GM23338 (cell line): ENCODE data around the gene SIL1. TPM values are rescaled to one million over a fixed set of nuclear protein-coding genes. Genes with fewer than 3 reads are reported as not detected.

ENCODE experiments used
- ATAC-seq: fragments of 200-7000 bp; cut with Tn5 transposase; 3 replicates; pipeline ENCODE4 v1.9.1; 2020
- DNase-seq: peaks from one replicate; pipeline ENCODE4 v3.0.0-alpha.2; 2015; ENCODE audit warnings: low spot score
- H2AFZ ChIP-seq: fragments of 200-600 bp; sonication (generic); 2 replicates; pipeline ENCODE4 v1.8.0; 2016; ENCODE audit warnings: antibody characterized with exemption, mild to moderate bottlenecking, moderate library complexity
- H3F3A ChIP-seq: fragments of 200-600 bp; sonication (generic); replicated peaks from 2 replicates; pipeline ENCODE4 v1.8.0; 2017; ENCODE audit warnings: antibody characterized with exemption, mixed run types, low read depth
- H3K27ac ChIP-seq: fragments of 200-600 bp; sonication (generic); 2 replicates; pipeline ENCODE4 v1.6.1; 2016; ENCODE audit warnings: low read depth
- H3K27me3 ChIP-seq: fragments of 200-600 bp; sonication (generic); 2 replicates; pipeline ENCODE4 v1.8.0; 2016; ENCODE audit warnings: mild to moderate bottlenecking, mixed run types, moderate library complexity; ENCODE audit not compliant: insufficient read depth
- H3K36me3 ChIP-seq: fragments of 200-600 bp; sonication (generic); 2 replicates; pipeline ENCODE4 v1.8.0; 2016; ENCODE audit warnings: mild to moderate bottlenecking; ENCODE audit not compliant: insufficient read depth
- H3K4me1 ChIP-seq: fragments of 200-600 bp; sonication (generic); 2 replicates; pipeline ENCODE4 v1.8.0; 2016; ENCODE audit warnings: mild to moderate bottlenecking, moderate library complexity; ENCODE audit not compliant: insufficient read depth
- H3K4me2 ChIP-seq: fragments of 200-600 bp; sonication (generic); 2 replicates; pipeline ENCODE4 v1.7.1; 2017; ENCODE audit warnings: mixed run types
- H3K4me3 ChIP-seq: fragments of 200-600 bp; sonication (generic); 2 replicates; pipeline ENCODE4 v1.6.1; 2016; ENCODE audit warnings: mixed run types
- H3K79me2 ChIP-seq: fragments of 200-600 bp; sonication (generic); replicated peaks from 2 replicates; pipeline ENCODE4 v1.8.0; 2017; ENCODE audit warnings: mild to moderate bottlenecking; ENCODE audit not compliant: insufficient read depth
- H3K9me2 ChIP-seq: fragments of 200-600 bp; sonication (generic); 2 replicates; pipeline ENCODE4 v1.8.0; 2017; ENCODE audit not compliant: insufficient read depth
- H4K20me1 ChIP-seq: fragments of 200-600 bp; sonication (generic); replicated peaks from 2 replicates; pipeline ENCODE4 v1.8.0; 2017; ENCODE audit warnings: mild to moderate bottlenecking; ENCODE audit not compliant: insufficient read depth
- H3K27ac Mint-ChIP-seq: 2 replicates; pipeline ENCODE4 v1.8.0; 2020; ENCODE audit warnings: inconsistent platforms, mild to moderate bottlenecking, moderate library complexity, mixed read lengths
- H3K27me3 Mint-ChIP-seq: 3 replicates; pipeline ENCODE4 v1.8.0; 2022; ENCODE audit warnings: low read depth, mild to moderate bottlenecking, moderate library complexity, mixed read lengths, inconsistent platforms; ENCODE audit not compliant: insufficient read depth, poor library complexity
- H3K36me3 Mint-ChIP-seq: 3 replicates; pipeline ENCODE4 v1.8.0; 2021; ENCODE audit warnings: low read depth, mild to moderate bottlenecking, inconsistent platforms, moderate library complexity, mixed read lengths
- H3K4me1 Mint-ChIP-seq: 3 replicates; pipeline ENCODE4 v1.8.0; 2020; ENCODE audit warnings: mild to moderate bottlenecking, inconsistent platforms, mixed read lengths
- H3K4me3 Mint-ChIP-seq: 3 replicates; pipeline ENCODE4 v1.8.0; 2021; ENCODE audit warnings: moderate library complexity, mild to moderate bottlenecking, inconsistent platforms, mixed read lengths
- H3K9me3 Mint-ChIP-seq: 3 replicates; pipeline ENCODE4 v1.8.0; 2020; ENCODE audit warnings: moderate library complexity, mild to moderate bottlenecking, inconsistent platforms, mixed read lengths
- CREB1 ChIP-seq: fragments of 250-450 bp; sonication (Bioruptor Pico); IDR thresholded peaks from 2 replicates; pipeline ENCODE4 v1.5.0; 2020; ENCODE audit warnings: low read depth, mild to moderate bottlenecking, moderate library complexity
- CTCF ChIP-seq, 2 experiments: fragments of 200-600 bp in 1 of 2; sonication (generic) in 1 of 2; conservative IDR thresholded peaks; 2 replicates each; pipeline versions ENCODE4 v1.5.1 to v1.6.1; 2016 to 2017; ENCODE audit warnings: antibody characterized with exemption in 2 of 2, low read depth in 2 of 2, mild to moderate bottlenecking in 2 of 2, moderate library complexity in 1 of 2
- ETS1 ChIP-seq: IDR thresholded peaks from 2 replicates; pipeline ENCODE4 v1.6.1; 2016; ENCODE audit warnings: antibody characterized with exemption
- EZH2 ChIP-seq: fragments of 200-600 bp; sonication (generic); IDR thresholded peaks from one replicate; pipeline ENCODE4 v1.8.0; 2017; ENCODE audit warnings: antibody characterized with exemption, mild to moderate bottlenecking, low read depth; ENCODE audit not compliant: unreplicated experiment
- EZH2phosphoT487 ChIP-seq: fragments of 200-600 bp; sonication (generic); IDR thresholded peaks from one replicate; pipeline ENCODE4 v1.8.1; 2018; ENCODE audit warnings: antibody characterized with exemption; ENCODE audit not compliant: unreplicated experiment
- JUNB ChIP-seq: IDR thresholded peaks from one replicate; pipeline ENCODE4 v1.6.1; 2016; ENCODE audit warnings: antibody characterized with exemption; ENCODE audit not compliant: unreplicated experiment
- POLR2AphosphoS5 ChIP-seq: IDR thresholded peaks from 2 replicates; pipeline ENCODE4 v1.6.1; 2016; ENCODE audit warnings: antibody characterized with exemption, low read depth
- REST ChIP-seq: IDR thresholded peaks from one replicate; pipeline ENCODE4 v1.6.1; 2018; ENCODE audit warnings: antibody characterized with exemption; ENCODE audit not compliant: unreplicated experiment
- ZNF114 ChIP-seq: fragments of 250-450 bp; sonication (Bioruptor Pico); IDR thresholded peaks from 2 replicates; pipeline ENCODE4 v1.5.0; 2020; ENCODE audit warnings: mild to moderate bottlenecking, moderate library complexity
- ZNF331 ChIP-seq: fragments of 250-450 bp; sonication (Bioruptor Pico); IDR thresholded peaks from 2 replicates; pipeline ENCODE4 v1.5.0; 2020; ENCODE audit warnings: low read depth, mild to moderate bottlenecking, moderate library complexity
- ZNF462 ChIP-seq: fragments of 250-450 bp; sonication (Bioruptor Pico); IDR thresholded peaks from 2 replicates; pipeline ENCODE4 v1.5.0; 2020; ENCODE audit warnings: mild to moderate bottlenecking, moderate library complexity
- polyA plus RNA-seq: library from polyadenylated mRNA; unstranded; fragments of >200 nt; fragmentation: Nextera tagmentation; extraction: Ambion mirVana; gene quantifications from 2 replicates; pipeline ENCODE4 v1.2.1, GENCODE V29; 2016
- total RNA-seq: library from RNA; depleted of rRNA; stranded (reverse); fragments of >200 nt; shearing (Covaris generic); gene quantifications from 2 replicates; pipeline ENCODE4 v1.2.3, GENCODE V29; 2014

The SIL1 gene
- total and polyA plus RNA-seq, 2 experiments from 2014 or later: 5.5 to 5.9 TPM

- TF ChIP-seq CREB1 (CRISPR knock-in tag): no peak
- TF ChIP-seq ZNF462 (CRISPR knock-in tag): no peak
- TF ChIP-seq EZH2: no peak
- no peak for TF ChIP-seq ZNF114 (CRISPR knock-in tag)
- TF ChIP-seq EZH2phosphoT487: no peak
Measured at GRCh38 chr5:138955671-138956295, 242.4 kb downstream of the SIL1 start (continued).

- Histone ChIP-seq H4K20me1 (no peaks in the 10 kb centered on the region), H3K4me3 (no peak overlapping the region), H3K27ac (no peak overlapping the region), H3K4me2 (no peak overlapping the region), H3K27me3 (no peaks in the 10 kb centered on the region), H3K9me2 (no peaks in the 10 kb centered on the region), H3F3A (no peaks in the 10 kb centered on the region), H2AFZ (no peak overlapping the region), H3K79me2 (no peaks in the 10 kb centered on the region), H3K4me1 (no peaks in the 10 kb centered on the region; the same call in 1 of the 2 replicates), H3K36me3 (no peaks in the 10 kb centered on the region)
- no peak overlapping the region; the same call in 1 of the 2 replicates for H3K27ac Mint-ChIP-seq
- no peak overlapping the region for H3K4me3 Mint-ChIP-seq
- H3K27me3 Mint-ChIP-seq: peaks cover 15% of the 10 kb centered on the region
- H3K4me1 Mint-ChIP-seq: peaks cover 13% of the 10 kb centered on the region
- no peaks in the 10 kb centered on the region for H3K36me3 Mint-ChIP-seq
- ATAC-seq (no peak), DNase-seq (no peak)
- H3K9me3 Mint-ChIP-seq: no peaks in the 10 kb centered on the region
- TF ChIP-seq JUNB: no peak
- TF ChIP-seq CTCF (conservative IDR thresholded peaks at IDR 0.05; ENCODE audit: low read depth in 2 of 2): no peak
- no peak for TF ChIP-seq ZNF331 (CRISPR knock-in tag)
- TF ChIP-seq CREB1 (CRISPR knock-in tag): no peak
- TF ChIP-seq EZH2: no peak
- TF ChIP-seq ZNF114 (CRISPR knock-in tag): no peak
- TF ChIP-seq ETS1: no peak
- TF ChIP-seq POLR2AphosphoS5: no peak
- no peak for TF ChIP-seq REST
Measured at GRCh38 chr5:138955013-138955660, 243.0 kb downstream of the SIL1 start.
